SU-DHL-6 (cell line): ENCODE measurements around the gene EIF4E1B.

Source experiments
- H2AFZ ChIP-seq: fragments of 200-600 bp; sonication (generic); 2 replicates; pipeline ENCODE4 v1.6.1; 2014; ENCODE audit warnings: low read depth, mild to moderate bottlenecking, moderate library complexity, mixed read lengths, antibody characterized with exemption, low read length; ENCODE audit not compliant: severe bottlenecking
- H3F3A ChIP-seq: fragments of 200-600 bp; shearing (Covaris generic); 2 replicates; pipeline ENCODE4 v1.6.0; 2016; ENCODE audit warnings: antibody characterized with exemption, mild to moderate bottlenecking; ENCODE audit not compliant: insufficient read depth
- H3K27ac ChIP-seq: fragments of 200-600 bp; sonication (generic); 2 replicates; pipeline ENCODE4 v1.5.1; 2016; ENCODE audit warnings: low read depth, mild to moderate bottlenecking, low read length, moderate library complexity, mixed read lengths
- H3K27me3 ChIP-seq: fragments of 200-600 bp; sonication (generic), shearing (Covaris generic); 2 replicates; pipeline ENCODE4 v1.6.0; 2014; ENCODE audit warnings: mild to moderate bottlenecking, low read length
- H3K36me3 ChIP-seq: fragments of 200-600 bp; sonication (generic); 2 replicates; pipeline ENCODE4 v1.6.1; 2014; ENCODE audit warnings: mild to moderate bottlenecking, low read length, mixed read lengths
- H3K4me2 ChIP-seq: fragments of 300-600, 200-600 bp; shearing (Covaris generic), sonication (generic); 2 replicates; pipeline ENCODE4 v1.6.0; 2014; ENCODE audit warnings: low read length, low read depth, mild to moderate bottlenecking; ENCODE audit not compliant: poor library complexity, severe bottlenecking
- H3K4me3 ChIP-seq: fragments of 200-600 bp; sonication (generic); 2 replicates; pipeline ENCODE4 v1.5.1; 2014; ENCODE audit warnings: antibody characterized with exemption, low read length, mild to moderate bottlenecking, mixed read lengths; ENCODE audit not compliant: insufficient read depth, poor library complexity, severe bottlenecking
- H3K79me2 ChIP-seq: fragments of 200-600 bp; sonication (generic); 2 replicates; pipeline ENCODE4 v1.6.1; 2014; ENCODE audit warnings: mild to moderate bottlenecking, low read length, moderate library complexity; ENCODE audit not compliant: insufficient read depth
- H3K9ac ChIP-seq: fragments of 200-600 bp; sonication (generic); 2 replicates; pipeline ENCODE4 v1.7.0; 2014; ENCODE audit warnings: mild to moderate bottlenecking, low read length
- H3K9me2 ChIP-seq: fragments of 200-600 bp; sonication (generic); replicated peaks from 2 replicates; pipeline ENCODE4 v1.6.1; 2014; ENCODE audit warnings: low read length; ENCODE audit not compliant: insufficient read depth
- H3K9me3 ChIP-seq: fragments of 200-600 bp; sonication (generic); 2 replicates; pipeline ENCODE4 v1.6.1; 2014; ENCODE audit warnings: low read length, mixed read lengths; ENCODE audit not compliant: insufficient read depth
- H4K20me1 ChIP-seq: fragments of 200-600 bp; sonication (generic); 2 replicates; pipeline ENCODE4 v1.6.1; 2014; ENCODE audit warnings: low read depth, mild to moderate bottlenecking, antibody characterized with exemption, low read length, moderate library complexity, mixed read lengths
- CTCF ChIP-seq: fragments of 200-600 bp; sonication (generic); IDR thresholded peaks from one replicate; pipeline ENCODE4 v1.5.1; 2017; ENCODE audit warnings: antibody characterized with exemption, mild to moderate bottlenecking, low read length, moderate library complexity; ENCODE audit not compliant: insufficient read depth, poor library complexity, severe bottlenecking
- EZH2phosphoT487 ChIP-seq: fragments of 200-600 bp; sonication (generic), shearing (Covaris generic); conservative IDR thresholded peaks from 2 replicates; pipeline ENCODE4 v1.6.1; 2018; ENCODE audit warnings: mild to moderate bottlenecking, antibody characterized with exemption, low read length, moderate library complexity, mixed read lengths

EIF4E1B gene

GRCh38 chr5:176639208-176639607 lies 8.7 kb downstream of the EIF4E1B start:
- Histone ChIP-seq H3K4me2 (no peak overlapping the region), H3K36me3 (no peaks in the 10 kb centered on the region), H3K27ac (no peak overlapping the region), H3K4me3 (no peak overlapping the region), H4K20me1 (no peaks in the 10 kb centered on the region), H3K79me2 (no peaks in the 10 kb centered on the region), H3F3A (no peaks in the 10 kb centered on the region), H3K27me3 (no peaks in the 10 kb centered on the region), H3K9me3 (no peaks in the 10 kb centered on the region), H2AFZ (no peak overlapping the region), H3K9me2 (no peaks in the 10 kb centered on the region), H3K9ac (no peak overlapping the region)
- TF ChIP-seq CTCF (no peak), EZH2phosphoT487 (no peak)

GRCh38 chr5:176639981-176640380 lies 9.5 kb downstream of the EIF4E1B start:
- Histone ChIP-seq H4K20me1 (no peaks in the 10 kb centered on the region), H3K9me2 (no peaks in the 10 kb centered on the region), H2AFZ (no peak overlapping the region), H3F3A (no peaks in the 10 kb centered on the region), H3K4me3 (no peak overlapping the region), H3K27me3 (no peaks in the 10 kb centered on the region), H3K9ac (no peak overlapping the region), H3K79me2 (no peaks in the 10 kb centered on the region), H3K27ac (no peak overlapping the region), H3K9me3 (no peaks in the 10 kb centered on the region), H3K36me3 (no peaks in the 10 kb centered on the region), H3K4me2 (no peak overlapping the region)
- TF ChIP-seq CTCF (no peak), EZH2phosphoT487 (no peak)

GRCh38 chr5:176640616-176641015 lies 10.1 kb downstream of the EIF4E1B start:
- Histone ChIP-seq H3F3A (no peaks in the 10 kb centered on the region), H3K27me3 (no peaks in the 10 kb centered on the region), H3K9me2 (no peaks in the 10 kb centered on the region), H3K27ac (no peak overlapping the region), H3K79me2 (no peaks in the 10 kb centered on the region), H3K36me3 (no peaks in the 10 kb centered on the region), H3K4me3 (no peak overlapping the region), H4K20me1 (no peaks in the 10 kb centered on the region), H3K9ac (no peak overlapping the region), H3K4me2 (no peak overlapping the region), H2AFZ (no peak overlapping the region), H3K9me3 (no peaks in the 10 kb centered on the region)
- TF ChIP-seq EZH2phosphoT487 (no peak), CTCF (no peak)
